LNCAP (cell line): ENCODE measurements around the gene TNRC18.

Experiments used
- CTCF ChIP-seq: fragments of 450-650 bp; IDR thresholded peaks from 2 replicates; pipeline ENCODE4 v1.5.1; 2017; ENCODE audit warnings: mild to moderate bottlenecking

The TNRC18 gene

DNA sequence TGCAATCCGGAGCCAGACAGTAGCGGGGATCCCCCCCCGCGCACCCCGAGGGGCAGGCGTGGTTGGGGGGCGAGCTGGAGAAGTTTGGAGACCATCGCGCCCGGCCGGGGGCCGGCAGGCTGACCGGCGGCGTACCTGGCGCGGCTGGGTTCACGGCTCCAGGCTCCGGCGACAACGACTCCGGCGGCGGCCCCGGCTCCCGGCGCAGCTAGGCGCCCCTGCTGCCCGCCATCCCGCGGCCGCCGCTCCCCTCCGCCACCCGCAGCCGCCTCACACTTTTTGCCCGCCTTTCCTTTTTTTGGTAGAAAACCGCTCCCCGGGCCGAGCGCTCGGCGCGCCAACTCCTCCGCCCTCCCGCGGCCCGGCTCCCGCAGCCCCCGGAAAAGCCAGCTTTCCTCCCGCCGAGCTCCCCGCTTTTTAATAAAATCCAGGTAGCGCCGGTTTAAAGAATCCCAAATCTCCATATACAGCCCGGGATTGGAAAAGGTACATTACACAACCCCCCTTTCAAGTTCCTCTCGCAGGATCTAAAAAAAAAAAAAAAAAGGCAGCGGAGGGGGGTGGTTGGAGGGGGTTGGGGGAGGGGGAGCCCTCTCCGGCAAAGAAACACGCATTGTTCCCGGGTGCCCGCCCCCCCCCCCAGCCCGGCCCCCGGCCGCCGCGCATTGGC is at the start of gene TNRC18:
TSS of gene TNRC18 (minus strand) at position 529 of the 670 bp plus-strand sequence. CDS start 2,588 bp downstream, outside the sequence.
- TF ChIP-seq CTCF: no peak

GRCh38 chr7:5472432-5473315 is 49.0 kb upstream of the TNRC18 start:
- TF ChIP-seq CTCF: no peak

- TF ChIP-seq CTCF: no peak
Measured at GRCh38 chr7:5470816-5471215, 47.2 kb upstream of the TNRC18 start.

DNA sequence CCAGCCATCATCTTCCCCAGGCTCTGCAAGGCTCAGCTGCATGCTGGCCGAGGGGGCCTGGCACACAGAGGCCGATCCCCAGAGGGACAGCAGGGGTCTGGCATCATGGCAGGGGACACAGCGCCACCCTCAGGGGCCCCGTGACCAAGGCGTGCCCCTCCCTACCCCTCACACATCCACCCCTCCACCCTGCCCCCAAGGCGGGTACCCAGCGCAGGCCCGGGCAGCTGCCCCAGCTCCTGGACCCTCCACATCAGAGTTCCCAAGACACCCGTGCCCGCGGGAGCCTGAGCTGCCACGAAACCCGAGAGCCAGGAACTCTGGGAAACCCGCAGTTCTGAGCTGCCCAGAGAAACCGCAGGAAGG is 46.5 kb upstream of the TNRC18 start:
- TF ChIP-seq CTCF: no peak

GRCh38 chr7:5469375-5470166 is 45.9 kb upstream of the TNRC18 start:
- TF ChIP-seq CTCF: no peak

DNA sequence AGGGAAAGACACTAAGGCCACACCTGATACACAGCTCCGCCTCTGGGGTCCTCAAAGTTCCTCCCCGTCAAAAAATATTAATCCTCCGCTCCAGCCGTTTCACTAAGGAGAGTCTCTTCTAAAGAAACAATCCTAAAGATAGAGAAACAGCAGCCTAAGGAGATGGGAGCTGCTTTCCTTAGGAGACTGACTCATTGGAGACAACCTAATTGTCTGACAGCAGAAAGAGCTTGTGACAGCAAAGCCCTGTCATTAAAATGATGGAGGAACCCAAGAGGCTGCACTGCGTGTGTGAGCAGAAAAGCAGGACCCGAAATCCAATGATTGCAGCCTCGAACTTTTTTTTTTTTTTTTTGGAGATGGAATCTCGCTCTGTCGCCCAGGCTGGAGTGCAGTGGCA is 44.0 kb upstream of the TNRC18 start:
- no peak for TF ChIP-seq CTCF

GRCh38 chr7:5466551-5466950 is 42.9 kb upstream of the TNRC18 start:
- TF ChIP-seq CTCF: no peak
